Prostate gland (tissue), 2 donors: ENCODE data around the gene CLASRP. TPM values are rescaled to one million over a fixed set of nuclear protein-coding genes. Genes with fewer than 3 reads are reported as not detected.

Experiments used
- DNase-seq: peaks from one replicate; pipeline ENCODE4 v3.0.0-alpha.2; 2019; ENCODE audit warnings: low spot score
- H3K27ac ChIP-seq, 2 donors: fragments of 200-600 bp; sonication (generic); 2 replicates each; pipeline ENCODE4 v1.5.1; 2017 to 2019
- H3K27me3 ChIP-seq: fragments of 200-600 bp; sonication (generic); replicated peaks from 2 replicates; pipeline ENCODE4 v1.5.1; 2019; ENCODE audit not compliant: insufficient read depth
- H3K36me3 ChIP-seq, 2 donors: fragments of 200-600 bp; sonication (generic); 1 replicate in 1 of 2; 2 replicates in 1 of 2; pipeline versions ENCODE4 v1.5.1 to v1.8.1; 2017 to 2019
- H3K4me1 ChIP-seq: fragments of 200-600 bp; sonication (generic); replicated peaks from 2 replicates; pipeline ENCODE4 v1.5.1; 2019
- H3K4me3 ChIP-seq, 2 donors: fragments of 200-600 bp; sonication (generic); 2 replicates each; pipeline ENCODE4 v1.5.1; 2017 to 2019
- H3K9me3 ChIP-seq: fragments of 200-600 bp; sonication (generic); 2 replicates; pipeline ENCODE4 v1.5.1; 2017
- CTCF ChIP-seq, 4 experiments: fragments of 200-600 bp in 2 of 4; fragments of 450-650 bp in 2 of 4; sonication (generic) in 2 of 4; IDR thresholded peaks; 1 replicate in 3 of 4; 2 replicates in 1 of 4; pipeline ENCODE4 v1.5.1; 2016 to 2019; ENCODE audit warnings: antibody characterized with exemption in 4 of 4, mild to moderate bottlenecking in 2 of 4, moderate library complexity in 2 of 4
- POLR2A ChIP-seq: fragments of 450-650 bp; IDR thresholded peaks from one replicate; pipeline ENCODE4 v1.6.1; 2016; ENCODE audit warnings: antibody characterized with exemption, mild to moderate bottlenecking
- POLR2AphosphoS5 ChIP-seq: sonication (generic); formaldehyde crosslinking; IDR thresholded peaks from one replicate; pipeline ENCODE4 v1.6.1; 2017; ENCODE audit warnings: antibody characterized with exemption
- WGBS: methylation state at CpG from one replicate; pipeline ENCODE4 v1.1.5; 2018; 5-methylcytosine and 5-hydroxymethylcytosine counted together
- intact Hi-C: fragments of 100-400 bp; cut with DNase I; formaldehyde crosslinking; loops from one replicate; pipeline ENCODE4 v1.14.2; 2022
- total RNA-seq, 2 donors: library from RNA; depleted of rRNA; stranded (reverse); fragments of >200 nt; gene quantifications; one replicate each; pipeline ENCODE4 v1.1.0, GENCODE V29; 2016

Gene CLASRP
- total RNA-seq, 2 donors from 2014 or later, result 97.8 to 162 TPM

- Histone ChIP-seq H3K9me3 (no peaks in the 10 kb centered on the region), H3K36me3 (no peaks in the 10 kb centered on the region), H3K27me3 (no peaks in the 10 kb centered on the region), H3K27ac (no peak overlapping the region), H3K4me1 (peaks cover 36% of the 10 kb centered on the region), H3K4me3 (no peak overlapping the region)
- TF ChIP-seq POLR2A, result no peak
- no peak for TF ChIP-seq CTCF (IDR thresholded peaks at IDR 0.05)
- no peak for TF ChIP-seq POLR2AphosphoS5
- intact Hi-C loops, result no loop called here
- no peak for DNase-seq
- WGBS, result 87% methylated on average over 7 of the region's 7 CpGs
These were observed 57.9 kb downstream of the CLASRP start for GRCh38 chr19:45096700-45097099.

GRCh38 chr19:45097450-45097775 lies 58.6 kb downstream of the CLASRP start:
- TF ChIP-seq POLR2AphosphoS5 (no peak), POLR2A (no peak), CTCF (IDR thresholded peaks at IDR 0.05) (no peak)
- Histone ChIP-seq H3K9me3 (no peaks in the 10 kb centered on the region), H3K27me3 (no peaks in the 10 kb centered on the region), H3K27ac (no peak overlapping the region), H3K36me3 (no peaks in the 10 kb centered on the region), H3K4me1 (peaks cover 37% of the 10 kb centered on the region), H3K4me3 (no peak overlapping the region)
- intact Hi-C loops, result no loop called here
- DNase-seq, result no peak
- WGBS, result 84% methylated on average over 7 of the region's 7 CpGs

- intact Hi-C loops, result no loop called here
- Histone ChIP-seq H3K4me3 (no peak overlapping the region), H3K9me3 (no peaks in the 10 kb centered on the region), H3K27ac (peak overlapping the region in 1 of 2 donors; percentile 43), H3K27me3 (no peaks in the 10 kb centered on the region), H3K4me1 (peaks cover 37% of the 10 kb centered on the region), H3K36me3 (no peaks in the 10 kb centered on the region)
- 55% methylated on average over 16 of the region's 16 CpGs for WGBS
- TF ChIP-seq POLR2A (no peak), POLR2AphosphoS5 (no peak), CTCF (IDR thresholded peaks at IDR 0.05) (no peak)
- peak; percentile 46 for DNase-seq
These were observed 59.1 kb downstream of the CLASRP start for GRCh38 chr19:45097776-45098520.

GRCh38 chr19:45098521-45099466 lies 59.9 kb downstream of the CLASRP start:
- WGBS, result 26% methylated on average over 15 of the region's 15 CpGs
- peak; percentile 24 for DNase-seq
- peaks cover 35% of the 10 kb centered on the region for H3K4me1 ChIP-seq

More at GRCh38 chr19:45098521-45099466, 59.9 kb downstream of the CLASRP start:
- Histone ChIP-seq H3K4me3 (no peak overlapping the region), H3K36me3 (no peaks in the 10 kb centered on the region), H3K9me3 (no peaks in the 10 kb centered on the region), H3K27me3 (no peaks in the 10 kb centered on the region), H3K27ac (peak overlapping the region; percentile 43)
- intact Hi-C loops, result no loop called here
- TF ChIP-seq CTCF (IDR thresholded peaks at IDR 0.05) (peak in 1 of 4 experiments; percentile 14), POLR2A (no peak)
